GM12872 (cell line): ENCODE data around the gene CNTNAP1.

Source experiments
- CTCF ChIP-seq: IDR thresholded peaks from 3 replicates; pipeline ENCODE4 v1.5.1; 2011; ENCODE audit warnings: low read depth, mild to moderate bottlenecking, low read length, moderate library complexity; ENCODE audit not compliant: insufficient read depth

Gene CNTNAP1

DNA sequence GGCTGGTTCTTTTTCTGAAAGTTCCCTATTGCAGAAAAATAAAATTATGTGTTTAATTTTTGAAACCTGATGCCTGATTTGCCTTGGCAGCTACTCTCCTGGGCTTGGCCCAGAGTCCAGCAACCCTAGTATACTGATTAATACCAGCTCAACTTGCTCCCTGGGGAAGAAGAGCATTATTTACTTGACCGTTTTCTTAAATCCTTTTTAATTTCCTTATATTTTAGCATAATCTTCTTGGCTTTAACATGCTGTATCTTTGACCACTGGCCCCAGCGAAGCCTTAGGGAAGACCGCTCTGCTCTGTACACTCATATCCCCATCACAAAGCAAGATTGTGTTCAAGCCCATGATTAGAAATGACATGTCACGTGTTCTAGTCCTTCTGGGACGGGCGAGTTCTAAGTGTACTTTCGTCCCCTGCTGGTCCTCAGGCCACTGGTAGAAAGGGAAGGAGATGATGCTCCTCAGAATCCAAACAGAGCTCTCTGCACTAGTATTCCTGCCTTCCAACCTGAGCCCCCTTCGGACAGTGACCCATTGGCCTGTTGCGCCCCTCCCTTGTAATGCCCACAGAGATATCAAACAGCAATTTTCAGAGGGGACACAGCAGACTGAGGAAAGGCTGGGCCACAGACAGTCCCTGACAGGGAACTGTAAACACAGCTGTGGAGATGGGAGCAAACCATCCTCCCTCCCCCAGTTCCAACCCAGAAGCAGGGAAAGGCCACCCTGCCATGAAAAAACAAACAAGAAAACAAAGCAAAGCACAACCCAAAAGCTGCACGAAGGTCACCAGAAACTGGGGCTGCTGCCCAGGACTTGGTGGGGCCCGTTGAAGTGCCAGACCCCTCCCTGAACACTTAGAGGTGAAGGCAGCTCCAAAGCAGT lies 66.8 kb downstream of the CNTNAP1 start:
- no peak for TF ChIP-seq CTCF
